ENCODE results near the gene NDUFB6.
"Not testable (repeated sequence)": the region's sequence is repeated elsewhere in the genome, so short reads cannot be mapped to it uniquely, and the experiment has no call there.

NDUFB6 gene

GRCh38 chr9:32572900-32573523 lies at the start of gene NDUFB6:
Gene NDUFB6 (minus strand): TSS chr9:32573159. CDS start chr9:32573060, 99 bp downstream.
- peak; percentile 43 for DNase-seq

- no peak for DNase-seq
These were observed 45.3 kb upstream of the NDUFB6 start for GRCh38 chr9:32618261-32618660.

DNA sequence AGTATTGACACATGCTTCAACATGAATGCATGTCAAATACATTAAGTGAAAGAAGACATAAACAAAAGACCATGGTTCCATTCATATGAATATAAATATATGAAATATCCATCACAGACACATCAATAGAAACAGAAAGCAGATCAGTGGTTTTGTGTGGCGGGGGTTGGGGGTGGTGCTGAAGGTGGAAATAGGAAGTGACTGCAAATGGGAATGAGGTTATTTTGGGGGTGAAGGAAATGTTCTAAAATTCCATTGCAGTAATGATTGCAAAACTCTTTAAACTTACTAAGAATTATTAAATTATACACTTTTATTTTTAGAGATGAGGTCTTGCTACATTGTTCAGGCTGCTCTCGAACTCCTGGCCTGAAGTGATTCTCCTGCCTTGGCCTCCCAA lies 33.9 kb upstream of the NDUFB6 start:
- DNase-seq: no peak

DNA sequence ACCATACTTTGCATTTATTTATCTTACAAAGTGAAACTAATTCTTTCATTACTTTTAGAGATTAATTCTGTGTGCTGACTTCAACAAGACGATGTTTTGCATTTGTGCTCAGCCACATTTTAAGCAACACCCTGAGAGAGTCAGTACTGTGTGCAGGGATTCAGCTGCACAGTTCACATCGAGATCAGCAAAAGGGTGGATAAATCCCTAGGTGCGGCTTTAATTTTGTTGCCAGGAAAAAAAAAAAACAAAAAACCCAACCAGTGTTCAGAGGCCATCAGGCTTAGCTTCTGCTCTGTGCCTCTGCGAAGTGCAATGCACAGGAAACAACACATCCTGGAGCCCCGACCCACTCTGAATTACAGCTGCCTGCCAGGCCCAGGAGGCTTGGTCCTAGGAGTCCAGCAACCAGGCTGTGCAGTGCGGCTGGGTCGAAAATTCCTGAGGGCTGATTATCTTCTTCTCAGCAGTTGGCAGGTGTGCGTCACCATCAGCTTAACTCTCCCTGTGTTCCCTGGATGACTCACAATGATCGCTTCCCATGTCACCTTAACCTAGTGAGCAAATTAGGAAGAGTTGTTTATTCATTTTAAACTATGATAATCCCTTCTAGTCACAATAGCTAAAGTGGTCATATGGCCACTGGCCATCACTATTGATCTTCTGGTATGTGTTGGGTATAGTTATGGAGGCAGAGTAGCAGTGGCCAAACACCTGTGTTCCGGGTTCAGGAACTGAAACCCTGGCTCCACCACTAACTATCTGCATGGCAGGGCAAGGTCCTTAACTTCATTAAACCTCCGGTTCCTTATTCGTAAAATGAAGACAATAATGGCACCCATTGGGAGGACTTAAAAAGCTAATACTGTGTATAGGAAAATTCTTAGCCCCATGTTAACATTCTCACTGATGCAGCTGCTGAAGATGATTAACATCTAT lies 31.2 kb upstream of the NDUFB6 start:
- DNase-seq: no peak

- DNase-seq: not testable (repeated sequence)
These were observed 26.1 kb upstream of the NDUFB6 start for GRCh38 chr9:32599021-32599420.

- no peak for DNase-seq
These were observed 24.0 kb upstream of the NDUFB6 start for GRCh38 chr9:32596936-32597335.

GRCh38 chr9:32596096-32596865 lies 23.3 kb upstream of the NDUFB6 start:
- DNase-seq: no peak

- DNase-seq: no peak
These were observed 17.9 kb upstream of the NDUFB6 start for GRCh38 chr9:32590898-32591297.

DNA sequence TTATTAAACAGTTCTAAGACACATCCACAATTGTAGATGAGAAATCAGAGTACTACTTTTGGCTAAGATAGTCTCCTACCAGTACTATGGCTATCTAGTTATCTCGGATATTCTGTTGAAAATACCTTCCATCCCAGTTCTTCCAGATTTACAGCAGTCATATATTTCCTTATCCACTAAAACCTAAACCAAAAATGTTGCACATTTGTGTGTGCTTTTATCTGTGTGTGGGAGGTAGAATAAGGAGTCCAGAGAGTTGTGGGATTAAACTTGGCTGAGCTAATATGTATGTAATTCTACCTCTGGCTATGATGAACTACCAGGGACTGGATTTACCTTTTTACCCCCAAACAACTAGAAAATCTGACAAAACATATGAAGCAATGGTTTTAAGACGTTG lies 17.5 kb upstream of the NDUFB6 start:
- no peak for DNase-seq

DNA sequence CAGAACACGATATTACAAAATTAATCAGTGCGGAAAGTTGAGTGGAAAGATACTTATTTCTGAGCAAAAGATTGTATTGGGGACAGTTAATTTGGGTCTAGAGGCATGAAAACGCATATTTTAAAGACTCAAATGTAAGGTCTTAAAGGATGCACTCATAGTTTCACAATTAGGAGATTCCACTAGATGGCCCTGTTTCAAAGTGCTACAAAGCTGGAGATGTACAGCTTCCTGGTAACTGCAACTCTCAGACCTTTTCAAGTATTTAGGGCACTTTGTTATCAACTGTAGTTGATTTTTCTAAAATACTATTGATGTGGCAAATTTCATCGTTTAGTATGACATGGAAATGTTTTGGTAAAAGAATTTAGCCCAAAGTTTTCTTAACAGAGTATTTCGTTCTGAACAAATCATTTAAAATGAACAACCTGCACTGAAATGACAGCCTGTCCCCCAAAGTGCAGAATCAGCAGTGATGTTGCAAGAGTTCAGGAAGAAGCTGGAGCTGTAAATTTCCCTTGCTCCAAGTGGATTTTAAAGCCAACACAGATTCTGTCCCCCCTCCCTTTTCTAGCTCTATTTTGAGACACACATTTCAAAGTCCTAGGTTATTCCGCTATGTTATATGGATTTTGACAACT lies 16.2 kb upstream of the NDUFB6 start:
- DNase-seq: no peak

- DNase-seq: no peak
These were observed 14.9 kb upstream of the NDUFB6 start for GRCh38 chr9:32587901-32588300.

- DNase-seq: no peak
These were observed 11.8 kb upstream of the NDUFB6 start for GRCh38 chr9:32584784-32585183.

DNA sequence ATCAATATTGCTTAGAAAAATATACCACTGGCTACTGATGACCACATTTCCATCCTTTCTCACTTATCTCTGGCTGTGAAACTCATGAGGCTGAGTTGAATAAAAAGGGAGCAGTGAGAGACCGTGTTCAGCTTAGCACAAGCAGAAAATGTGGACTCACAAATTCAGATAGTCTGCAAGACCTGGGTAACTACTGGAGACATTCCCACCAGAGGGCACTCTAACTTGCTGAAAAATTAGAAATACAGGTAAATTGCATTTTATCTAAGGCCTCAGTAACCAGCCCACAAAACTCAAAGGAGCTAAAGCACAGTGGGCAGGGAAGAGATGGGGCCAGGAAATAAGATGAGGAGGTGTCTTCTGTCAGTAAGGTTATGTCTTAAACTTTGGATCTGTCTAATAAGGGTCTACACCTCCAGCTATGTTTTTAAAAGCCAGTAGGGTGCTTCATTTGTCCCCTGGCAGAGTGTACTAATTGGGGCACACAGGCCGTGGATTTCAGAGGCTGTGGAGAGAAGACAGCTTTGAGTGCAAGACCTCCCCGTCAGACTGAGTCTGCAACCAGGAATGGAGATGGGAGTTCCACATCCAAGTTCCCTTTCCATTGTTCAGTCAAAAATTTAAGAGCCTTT lies 8.7 kb upstream of the NDUFB6 start:
- DNase-seq: no peak

DNA sequence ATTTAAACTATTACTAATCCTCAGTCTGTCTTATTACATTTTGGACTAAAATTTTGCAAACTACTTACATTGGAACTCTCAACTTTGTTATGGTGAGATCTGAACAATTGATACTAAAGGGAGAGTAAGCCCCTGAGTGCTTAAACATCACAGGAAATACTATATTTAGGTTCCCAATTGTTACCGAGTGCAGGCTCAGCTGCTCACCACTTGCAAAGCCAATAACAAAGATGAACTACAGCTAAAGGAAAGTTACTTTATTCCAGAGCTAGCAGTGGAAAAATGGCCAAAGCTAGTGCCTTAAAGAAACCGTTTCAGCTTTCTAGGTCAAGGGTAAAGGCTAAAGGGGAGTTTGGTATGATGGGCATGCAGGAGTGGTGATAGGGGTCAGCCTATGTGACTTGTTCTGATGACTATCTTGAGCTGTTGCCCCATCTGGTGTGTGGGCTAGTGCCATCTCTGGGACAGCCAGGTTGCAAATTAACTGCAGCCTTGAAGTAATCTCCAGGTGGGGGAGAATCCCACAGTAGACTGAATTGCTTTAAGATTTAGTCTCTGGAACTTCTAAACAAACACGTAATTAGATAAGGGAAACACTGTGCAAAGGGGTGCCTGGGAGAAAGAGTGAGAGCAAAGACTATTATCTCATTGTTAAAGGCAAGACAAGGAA lies 7.8 kb upstream of the NDUFB6 start:
- DNase-seq: no peak

- peak; percentile 30 for DNase-seq
These were observed 6.9 kb upstream of the NDUFB6 start for GRCh38 chr9:32579706-32580331.

DNA sequence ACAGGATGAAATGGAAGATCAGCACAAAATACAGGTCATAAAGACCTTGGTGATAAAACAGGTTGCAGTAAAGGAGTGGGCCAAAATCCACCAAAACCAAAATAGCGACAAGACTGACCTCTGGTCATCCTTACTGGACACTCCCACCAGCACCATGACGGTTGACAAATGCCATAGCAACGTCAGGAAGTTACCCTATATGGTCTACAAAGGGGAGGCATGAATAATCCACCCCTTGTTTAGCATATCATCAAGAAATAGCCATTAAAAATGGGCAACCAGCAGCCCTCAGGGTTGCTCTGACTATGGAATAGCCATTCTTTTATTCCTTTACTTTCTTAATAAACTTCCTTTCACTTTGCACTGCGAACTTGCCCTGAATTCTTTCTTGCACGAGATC lies 6.0 kb upstream of the NDUFB6 start:
- DNase-seq: no peak

DNA sequence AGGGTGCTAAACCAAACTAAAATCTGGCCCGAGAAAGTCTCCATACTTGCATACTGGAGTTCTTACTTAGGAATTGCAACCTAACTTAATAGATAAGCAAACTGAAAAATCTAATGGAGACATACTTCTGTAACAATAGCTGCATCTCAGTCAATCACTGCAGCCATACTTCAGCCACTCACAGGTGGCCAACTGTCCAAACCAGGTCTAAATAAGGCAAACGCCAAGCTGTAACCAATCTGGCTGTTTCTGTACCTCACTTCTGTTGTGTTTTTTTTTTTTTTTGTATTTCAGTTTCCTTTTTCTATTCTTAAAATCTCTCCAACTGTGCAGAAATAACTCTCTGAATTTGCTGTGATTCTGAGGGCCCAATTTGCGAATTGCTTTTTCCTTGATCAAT lies 4.4 kb upstream of the NDUFB6 start:
- no peak for DNase-seq

GRCh38 chr9:32574858-32575257 lies 1.9 kb upstream of the NDUFB6 start:
- no peak for DNase-seq

- no peak for DNase-seq
These were observed 862 bp upstream of the NDUFB6 start for GRCh38 chr9:32573821-32574220.

GRCh38 chr9:32571969-32572899 lies 725 bp downstream of the NDUFB6 start:
- no peak for DNase-seq

Measured in T1000 (cell line).